Kidney epithelial cell (primary cell): ENCODE data around the gene SBSN. TPM values are rescaled to one million over a fixed set of nuclear protein-coding genes. Genes with fewer than 3 reads are reported as not detected.

Source experiments
- DNase-seq: peaks from one replicate; pipeline ENCODE4 v3.0.0-alpha.2; 2010; ENCODE audit warnings: low read depth
- H3K27me3 ChIP-seq: 2 replicates; pipeline ENCODE4 v1.6.0; 2011; ENCODE audit warnings: low read length; ENCODE audit not compliant: control insufficient read depth, insufficient read depth
- H3K36me3 ChIP-seq: 2 replicates; pipeline ENCODE4 v1.5.1; 2011; ENCODE audit warnings: low read length; ENCODE audit not compliant: control insufficient read depth, insufficient read depth
- H3K4me3 ChIP-seq: 2 replicates; pipeline ENCODE4 v1.5.1; 2011; ENCODE audit warnings: low read depth, mild to moderate bottlenecking, control low read depth, low read length
- total RNA-seq: library from RNA; depleted of rRNA; stranded (reverse); fragments of >200 nt; gene quantifications from 2 replicates; pipeline ENCODE4 v1.2.3, GENCODE V29; 2015
- TF ChIP-seq, protein P1 (sequence below): IDR thresholded peaks from 2 replicates; pipeline ENCODE4 v1.5.1; 2011; ENCODE audit warnings: mild to moderate bottlenecking, moderate library complexity, low read length, control low read depth, inconsistent platforms; ENCODE audit not compliant: insufficient read depth, poor library complexity, severe bottlenecking

Gene SBSN
- total RNA-seq, 1 donor from 2014 or later: not detected

DNA sequence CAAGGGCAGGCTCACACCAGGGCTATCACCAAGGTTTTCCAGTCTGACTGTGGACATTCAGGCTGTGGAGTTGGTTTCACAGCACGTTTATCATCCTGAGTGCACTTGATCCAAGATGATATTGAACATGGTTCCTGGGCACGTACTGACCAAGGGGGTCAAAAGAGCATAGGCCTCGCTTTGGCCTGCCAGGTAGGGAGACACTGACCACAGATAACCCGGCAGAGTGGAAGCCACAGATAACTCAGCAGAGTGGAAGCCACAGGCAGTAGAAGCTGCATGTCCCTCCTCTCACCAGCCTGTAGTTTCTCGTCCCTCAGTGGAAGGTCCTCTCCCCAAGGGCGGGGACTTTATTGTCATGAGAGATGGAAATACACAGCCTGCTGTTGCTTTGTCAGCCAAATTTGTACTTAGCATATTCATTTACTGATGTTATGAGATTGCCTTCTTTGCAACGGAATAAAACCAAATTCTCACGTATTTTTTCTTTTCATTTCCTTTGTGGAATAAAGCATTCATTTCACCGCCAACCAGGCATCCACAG lies 29.1 kb downstream of the SBSN start:
- H3K27me3 ChIP-seq: no peaks in the 10 kb centered on the region
- no peak for DNase-seq
- H3K36me3 ChIP-seq: no peaks in the 10 kb centered on the region
- TF ChIP-seq, protein P1, sequence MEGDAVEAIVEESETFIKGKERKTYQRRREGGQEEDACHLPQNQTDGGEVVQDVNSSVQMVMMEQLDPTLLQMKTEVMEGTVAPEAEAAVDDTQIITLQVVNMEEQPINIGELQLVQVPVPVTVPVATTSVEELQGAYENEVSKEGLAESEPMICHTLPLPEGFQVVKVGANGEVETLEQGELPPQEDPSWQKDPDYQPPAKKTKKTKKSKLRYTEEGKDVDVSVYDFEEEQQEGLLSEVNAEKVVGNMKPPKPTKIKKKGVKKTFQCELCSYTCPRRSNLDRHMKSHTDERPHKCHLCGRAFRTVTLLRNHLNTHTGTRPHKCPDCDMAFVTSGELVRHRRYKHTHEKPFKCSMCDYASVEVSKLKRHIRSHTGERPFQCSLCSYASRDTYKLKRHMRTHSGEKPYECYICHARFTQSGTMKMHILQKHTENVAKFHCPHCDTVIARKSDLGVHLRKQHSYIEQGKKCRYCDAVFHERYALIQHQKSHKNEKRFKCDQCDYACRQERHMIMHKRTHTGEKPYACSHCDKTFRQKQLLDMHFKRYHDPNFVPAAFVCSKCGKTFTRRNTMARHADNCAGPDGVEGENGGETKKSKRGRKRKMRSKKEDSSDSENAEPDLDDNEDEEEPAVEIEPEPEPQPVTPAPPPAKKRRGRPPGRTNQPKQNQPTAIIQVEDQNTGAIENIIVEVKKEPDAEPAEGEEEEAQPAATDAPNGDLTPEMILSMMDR: no peak
- no peak overlapping the region for H3K4me3 ChIP-seq

DNA sequence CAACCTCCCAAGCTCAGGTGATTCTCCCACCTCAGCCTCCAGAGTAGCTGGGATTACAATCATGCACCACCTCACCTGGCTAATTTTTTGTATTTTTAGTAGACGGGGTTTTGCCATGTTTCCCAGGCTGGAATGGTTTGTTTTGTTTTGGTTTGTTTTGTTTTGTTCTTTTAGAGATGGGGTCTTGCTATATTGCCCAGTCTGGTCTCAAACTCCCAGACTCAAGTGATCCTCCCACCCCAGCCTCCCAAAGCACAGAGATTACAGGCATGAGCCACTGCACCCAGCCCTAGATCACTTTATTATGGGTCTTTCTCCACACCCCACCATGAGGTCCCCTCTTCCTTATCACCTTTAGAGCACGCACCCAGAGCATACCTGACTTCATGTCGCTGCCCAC lies 29.9 kb downstream of the SBSN start:
- Histone ChIP-seq H3K4me3 (no peak overlapping the region), H3K36me3 (no peaks in the 10 kb centered on the region), H3K27me3 (no peaks in the 10 kb centered on the region)
- no peak for DNase-seq
- TF ChIP-seq, protein P1: no peak

DNA sequence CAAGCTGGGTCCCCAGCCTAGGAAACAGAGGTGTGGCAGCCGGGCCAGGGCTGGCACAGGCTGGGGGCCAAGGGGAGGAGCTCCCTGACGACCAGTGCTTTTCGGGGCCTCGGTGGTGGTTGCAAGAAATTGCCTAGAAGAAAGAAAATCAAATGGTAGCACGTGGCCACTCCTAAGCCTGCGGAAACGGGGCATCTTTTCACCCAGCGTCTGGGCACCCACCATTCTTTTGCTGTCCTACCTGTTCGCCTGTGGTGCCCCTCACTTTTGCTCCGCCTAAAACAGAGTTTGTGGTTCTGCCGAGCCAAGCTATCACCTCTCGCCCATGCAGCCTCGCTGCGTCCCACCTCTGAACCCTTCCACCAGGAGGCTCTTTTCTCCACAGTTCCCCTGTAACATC lies 30.7 kb downstream of the SBSN start:
- H3K27me3 ChIP-seq: peaks cover 1% of the 10 kb centered on the region
- DNase-seq: no peak

DNA sequence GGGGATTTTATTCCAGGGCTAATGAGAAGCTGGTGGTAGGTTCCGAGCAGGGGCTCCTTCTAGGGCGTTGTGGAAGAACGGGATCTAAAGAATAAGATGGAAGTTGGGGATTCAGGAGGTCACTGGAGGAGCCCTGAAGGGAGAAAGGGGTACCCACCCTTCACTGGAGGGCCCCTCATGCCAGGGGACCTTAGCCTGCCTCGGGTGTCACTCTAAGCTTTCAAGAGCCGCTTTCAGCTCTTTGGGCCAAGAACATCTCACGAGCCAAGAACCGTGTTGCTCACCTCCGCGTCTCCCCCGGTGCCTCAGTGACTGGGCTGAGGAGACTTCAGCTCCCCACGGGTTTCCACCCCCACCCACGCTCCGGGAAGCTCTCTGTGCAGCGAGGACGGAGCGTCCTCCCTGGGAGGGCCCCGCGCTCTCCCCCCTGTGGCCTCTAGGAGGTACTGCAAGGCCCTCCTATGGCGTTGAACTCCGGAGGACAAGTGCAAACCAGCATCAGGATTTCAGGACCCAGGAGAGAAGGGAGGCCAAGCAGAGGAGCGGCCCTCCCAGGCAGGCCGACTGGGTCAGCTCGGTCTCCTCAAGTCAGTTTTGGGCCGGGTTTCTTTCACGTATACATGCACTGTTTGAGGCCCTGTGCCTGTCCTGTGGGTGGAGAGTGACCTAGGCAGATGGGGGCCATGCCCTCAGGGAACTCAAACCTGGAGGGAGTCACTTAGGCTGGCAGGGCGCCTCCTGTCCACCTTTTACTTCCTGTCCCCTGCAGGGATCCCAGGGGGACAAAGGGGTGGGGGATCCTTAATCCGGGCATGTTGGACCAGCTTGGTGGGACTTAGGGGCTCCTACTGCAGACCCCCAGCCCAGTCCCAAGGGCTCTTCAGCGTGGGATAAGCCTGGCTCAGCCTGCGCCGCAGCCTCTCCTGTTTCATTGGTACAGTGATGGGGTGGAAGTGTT lies 32.7 kb downstream of the SBSN start:
- Histone ChIP-seq H3K27me3 (peaks cover 8% of the 10 kb centered on the region), H3K4me3 (no peak overlapping the region), H3K36me3 (no peaks in the 10 kb centered on the region)
- DNase-seq: no peak
- TF ChIP-seq, protein P1: peak; percentile 98

More for the DNA sequence above, 30.7 kb downstream of the SBSN start:
- H3K36me3 ChIP-seq: no peaks in the 10 kb centered on the region
- TF ChIP-seq, protein P1: no peak
- no peak overlapping the region for H3K4me3 ChIP-seq

DNA sequence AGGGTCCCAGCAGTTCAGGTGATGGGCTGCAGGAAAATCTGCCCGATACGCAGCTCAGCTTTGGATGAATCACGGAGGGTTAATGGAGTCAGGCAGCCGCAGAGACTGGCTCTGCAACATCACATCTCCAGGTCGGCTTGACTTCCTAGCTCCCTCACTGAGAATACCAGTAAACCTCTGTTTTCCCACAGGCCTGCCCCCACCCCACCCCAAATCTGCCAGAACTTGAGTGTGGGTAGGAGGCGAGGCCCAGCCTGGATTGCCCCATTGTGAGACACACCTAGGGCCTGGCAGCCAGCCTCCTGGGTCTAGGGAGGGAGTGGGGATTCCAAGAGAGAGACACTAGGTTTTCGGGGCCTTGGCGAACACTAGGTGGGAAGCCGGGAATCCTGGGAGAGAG lies 34.1 kb downstream of the SBSN start:
- TF ChIP-seq, protein P1: no peak
- H3K4me3 ChIP-seq: no peak overlapping the region
- peaks cover 16% of the 10 kb centered on the region for H3K27me3 ChIP-seq
- no peak for DNase-seq
- no peaks in the 10 kb centered on the region for H3K36me3 ChIP-seq
